Right lobe of liver (tissue), 6 donors: ENCODE data around the gene HEXD. TPM values are rescaled to one million over a fixed set of nuclear protein-coding genes. Genes with fewer than 3 reads are reported as not detected.

Source experiments
- ATAC-seq, 4 donors: fragments of 200-7000 bp; cut with Tn5 transposase; one replicate each; pipeline ENCODE4 v1.9.1; 2020; ENCODE audit warnings: mild to moderate bottlenecking in 4 of 4, moderate library complexity in 4 of 4
- DNase-seq, 3 donors: peaks; one replicate each; pipeline ENCODE4 v3.0.0-alpha.2; 2020
- H3K27ac ChIP-seq, 3 donors: fragments of 200-600 bp; one replicate each; pipeline ENCODE4 v1.8.0; 2022
- H3K27me3 ChIP-seq, 2 donors: fragments of 200-600 bp; one replicate each; pipeline ENCODE4 v1.8.0; 2022
- H3K36me3 ChIP-seq, 4 donors: fragments of 200-600 bp; sonication (generic) in 1 of 4; one replicate each; pipeline versions ENCODE4 v1.5.1 to v1.8.0; 2017 to 2022; ENCODE audit warnings: control low read depth in 1 of 4
- H3K4me1 ChIP-seq, 4 donors: fragments of 200-600 bp; sonication (generic) in 1 of 4; one replicate each; pipeline versions ENCODE4 v1.5.1 to v1.8.0; 2017 to 2022; ENCODE audit warnings: control low read depth in 1 of 4
- H3K4me3 ChIP-seq, 3 donors: fragments of 200-600 bp; one replicate each; pipeline ENCODE4 v1.8.0; 2022
- H3K9me3 ChIP-seq, 4 donors: fragments of 200-600 bp; sonication (generic) in 1 of 4; one replicate each; pipeline versions ENCODE4 v1.5.1 to v1.8.0; 2017 to 2022; ENCODE audit warnings: control low read depth in 1 of 4
- CTCF ChIP-seq, 4 donors: fragments of 200-600 bp in 3 of 4; fragments of 450-650 bp in 1 of 4; IDR thresholded peaks; one replicate each; pipeline versions ENCODE4 v1.5.1 to v1.8.0; 2016 to 2022; ENCODE audit warnings: antibody characterized with exemption in 4 of 4, mild to moderate bottlenecking in 2 of 4
- POLR2A ChIP-seq: fragments of 450-650 bp; IDR thresholded peaks from one replicate; pipeline ENCODE4 v1.6.1; 2017; ENCODE audit warnings: antibody characterized with exemption, mild to moderate bottlenecking
- WGBS: methylation state at CpG from one replicate; pipeline ENCODE4 v1.1.6; 2018; ENCODE audit warnings: low coverage, low lambda C conversion rate; ENCODE audit not compliant: insufficient coverage; ENCODE audit errors: missing lambda C conversion rate; 5-methylcytosine and 5-hydroxymethylcytosine counted together
- intact Hi-C, 2 donors: fragments of 100-400 bp; cut with DNase I; formaldehyde crosslinking; loops; one replicate each; pipeline versions ENCODE4 v1.11.2 to v1.14.1; 2022
- total RNA-seq, 6 experiments: library from RNA; depleted of rRNA in 2 of 6; stranded (reverse); fragments of >200 nt in 2 of 6; fragmentation: NEBNext Ultra II Directional in 3 of 6; extraction: Animal tissue kit (Norgen Biotek cat#: 25700) in 3 of 6; gene quantifications; one replicate each; pipeline versions ENCODE4 v1.1.0 to v1.2.4, GENCODE V29; 2016 to 2023
- donor health status: DM: no; HTN: yes; CAD: no.
- donor health status: DM: no; HTN: no; CAD: no.
- donor health status: DM: no; HTN: no; CAD: no.
- donor health status: DM: no; HTN: yes; CAD: no.
- donor health status: DM: no; HTN: yes; CAD: no.

Gene HEXD
- total RNA-seq, 6 experiments from 2014 or later: 9.6 to 30.4 (median 20.2) TPM

GRCh38 chr17:82486231-82487094, 68.3 kb downstream of the HEXD start:
- Histone ChIP-seq H3K36me3 (peaks cover 0 to 38% (median 8%) of the 10 kb centered on the region in 4 donors), H3K9me3 (no peaks in the 10 kb centered on the region), H3K27ac (no peak overlapping the region), H3K4me3 (no peak overlapping the region), H3K27me3 (no peaks in the 10 kb centered on the region), H3K4me1 (peaks cover 0 to 8% (median 3%) of the 10 kb centered on the region in 4 donors)
- intact Hi-C loops: no loop called here
- DNase-seq: no peak
- WGBS: 81% methylated on average over 9 of the region's 13 CpGs
- TF ChIP-seq POLR2A (no peak), CTCF (IDR thresholded peaks at IDR 0.05) (no peak)
- ATAC-seq: no peak

- no peak for DNase-seq
- TF ChIP-seq POLR2A (no peak), CTCF (IDR thresholded peaks at IDR 0.05) (no peak)
- H3K36me3 ChIP-seq: peaks cover 0 to 38% (median 8%) of the 10 kb centered on the region in 4 donors
- intact Hi-C loops: no loop called here
- ATAC-seq: no peak
- no peaks in the 10 kb centered on the region for H3K27me3 ChIP-seq
- peaks cover 0 to 8% (median 3%) of the 10 kb centered on the region in 4 donors for H3K4me1 ChIP-seq
- WGBS: no CpG with 5 or more reads among the region's 14 CpGs
- H3K9me3 ChIP-seq: no peaks in the 10 kb centered on the region
- H3K27ac ChIP-seq: no peak overlapping the region
- no peak overlapping the region for H3K4me3 ChIP-seq
Measured at GRCh38 chr17:82487910-82488309, 69.8 kb downstream of the HEXD start.

GRCh38 chr17:82489117-82489516, 71.0 kb downstream of the HEXD start:
- ATAC-seq (no peak), DNase-seq (no peak)
- Histone ChIP-seq H3K4me1 (no peaks in the 10 kb centered on the region), H3K36me3 (peaks cover 0 to 37% (median 8%) of the 10 kb centered on the region in 4 donors), H3K27me3 (no peaks in the 10 kb centered on the region), H3K4me3 (no peak overlapping the region), H3K9me3 (no peaks in the 10 kb centered on the region), H3K27ac (no peak overlapping the region)
- 78% methylated on average over 8 of the region's 8 CpGs for WGBS
- intact Hi-C loops: no loop called here
- no peak for TF ChIP-seq POLR2A
- no peak for TF ChIP-seq CTCF (IDR thresholded peaks at IDR 0.05)

- no peak overlapping the region for H3K27ac ChIP-seq
Measured at GRCh38 chr17:82489851-82490511, 71.8 kb downstream of the HEXD start.

More at GRCh38 chr17:82489851-82490511, 71.8 kb downstream of the HEXD start:
- Histone ChIP-seq H3K9me3 (no peaks in the 10 kb centered on the region), H3K4me1 (peaks cover 0 to 2% (median 0%) of the 10 kb centered on the region in 4 donors), H3K27me3 (no peaks in the 10 kb centered on the region), H3K36me3 (peaks cover 0 to 29% (median 4%) of the 10 kb centered on the region in 4 donors), H3K4me3 (no peak overlapping the region)
- intact Hi-C loops: no loop called here
- DNase-seq (no peak), ATAC-seq (no peak)
- WGBS: 83% methylated on average over 6 of the region's 21 CpGs
- TF ChIP-seq CTCF (IDR thresholded peaks at IDR 0.05) (no peak), POLR2A (no peak)
